ENCODE data around the gene AFAP1.

- TF ChIP-seq, protein P1, sequence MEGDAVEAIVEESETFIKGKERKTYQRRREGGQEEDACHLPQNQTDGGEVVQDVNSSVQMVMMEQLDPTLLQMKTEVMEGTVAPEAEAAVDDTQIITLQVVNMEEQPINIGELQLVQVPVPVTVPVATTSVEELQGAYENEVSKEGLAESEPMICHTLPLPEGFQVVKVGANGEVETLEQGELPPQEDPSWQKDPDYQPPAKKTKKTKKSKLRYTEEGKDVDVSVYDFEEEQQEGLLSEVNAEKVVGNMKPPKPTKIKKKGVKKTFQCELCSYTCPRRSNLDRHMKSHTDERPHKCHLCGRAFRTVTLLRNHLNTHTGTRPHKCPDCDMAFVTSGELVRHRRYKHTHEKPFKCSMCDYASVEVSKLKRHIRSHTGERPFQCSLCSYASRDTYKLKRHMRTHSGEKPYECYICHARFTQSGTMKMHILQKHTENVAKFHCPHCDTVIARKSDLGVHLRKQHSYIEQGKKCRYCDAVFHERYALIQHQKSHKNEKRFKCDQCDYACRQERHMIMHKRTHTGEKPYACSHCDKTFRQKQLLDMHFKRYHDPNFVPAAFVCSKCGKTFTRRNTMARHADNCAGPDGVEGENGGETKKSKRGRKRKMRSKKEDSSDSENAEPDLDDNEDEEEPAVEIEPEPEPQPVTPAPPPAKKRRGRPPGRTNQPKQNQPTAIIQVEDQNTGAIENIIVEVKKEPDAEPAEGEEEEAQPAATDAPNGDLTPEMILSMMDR (conservative IDR thresholded peaks at IDR 0.05; ENCODE audit: low read length), result no peak
- TF ChIP-seq EZH2phosphoT487 (IDR thresholded peaks at IDR 0.05; ENCODE audit: borderline replicate concordance), result no peak
Observed at GRCh38 chr4:7829652-7830580, 109.7 kb downstream of the AFAP1 start.

All from Loucy (cell line).